Raji (cell line): Measurements from ENCODE around the gene LRRC14B.

Experiments used
- POLR2A ChIP-seq: IDR thresholded peaks from 2 replicates; pipeline ENCODE4 v1.6.1; 2011; ENCODE audit warnings: low read depth, low read length, control low read depth; ENCODE audit not compliant: insufficient read depth

The LRRC14B gene

DNA sequence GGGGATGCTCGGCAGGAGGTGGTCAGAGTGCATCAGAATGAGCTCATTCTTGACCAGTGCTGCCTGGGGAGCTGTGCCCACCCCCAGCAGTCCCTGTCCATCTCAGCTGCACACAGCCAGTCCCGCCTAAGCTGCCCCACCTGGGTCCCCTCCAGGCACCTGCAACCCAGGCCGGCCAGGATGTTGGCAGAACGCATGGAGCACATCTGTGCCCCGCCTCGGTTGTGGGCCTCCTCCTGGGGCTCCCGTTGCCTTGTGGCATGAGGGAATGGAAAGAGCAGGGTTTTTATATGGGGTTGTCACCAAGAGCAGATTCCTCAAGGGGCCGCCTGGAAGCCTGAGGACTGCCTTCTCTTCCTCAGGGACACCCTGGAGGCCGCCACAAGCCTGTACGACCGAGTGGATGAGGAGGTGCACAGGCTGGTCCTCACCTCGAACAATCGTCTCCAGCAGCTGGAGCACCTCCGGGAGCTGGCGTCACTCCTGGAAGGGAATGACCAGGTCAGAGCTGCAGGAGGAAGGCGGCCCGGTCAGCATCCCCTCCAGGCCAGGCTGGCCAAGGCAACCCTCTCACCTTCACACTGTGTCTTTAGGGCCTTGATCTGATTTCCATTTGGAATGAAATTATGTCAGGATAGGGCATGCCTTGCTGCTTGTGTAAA, 34.8 kb upstream of the LRRC14B start:
- no peak for TF ChIP-seq POLR2A

DNA sequence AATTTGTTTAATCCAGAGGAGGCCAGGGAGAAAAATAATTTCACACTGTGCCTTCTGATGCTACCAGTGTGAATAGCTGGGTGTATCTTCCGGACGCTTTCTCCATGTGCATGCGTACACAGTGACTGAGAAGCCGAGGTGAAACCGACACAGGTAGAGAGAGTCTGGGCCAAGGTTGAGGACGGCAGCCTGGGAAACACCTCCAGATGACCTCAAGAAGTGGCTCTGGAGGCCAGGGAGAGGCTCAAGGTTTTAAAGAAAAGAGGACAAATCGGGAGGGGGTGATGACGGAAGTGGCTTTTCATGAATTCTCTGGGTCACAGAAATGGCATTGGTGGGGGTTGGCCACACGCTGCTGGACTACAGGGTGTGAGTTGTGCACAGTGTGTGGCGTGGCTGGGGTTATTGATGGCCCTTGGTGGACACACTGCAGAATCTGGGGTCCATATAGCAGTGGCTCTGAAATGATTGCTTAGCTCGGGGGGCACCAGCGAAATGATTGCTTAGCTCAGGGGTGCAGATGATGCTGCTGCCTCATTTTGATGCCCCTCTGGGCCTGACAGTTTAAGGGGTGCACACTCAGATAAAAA, 34.1 kb upstream of the LRRC14B start:
- TF ChIP-seq POLR2A = no peak

DNA sequence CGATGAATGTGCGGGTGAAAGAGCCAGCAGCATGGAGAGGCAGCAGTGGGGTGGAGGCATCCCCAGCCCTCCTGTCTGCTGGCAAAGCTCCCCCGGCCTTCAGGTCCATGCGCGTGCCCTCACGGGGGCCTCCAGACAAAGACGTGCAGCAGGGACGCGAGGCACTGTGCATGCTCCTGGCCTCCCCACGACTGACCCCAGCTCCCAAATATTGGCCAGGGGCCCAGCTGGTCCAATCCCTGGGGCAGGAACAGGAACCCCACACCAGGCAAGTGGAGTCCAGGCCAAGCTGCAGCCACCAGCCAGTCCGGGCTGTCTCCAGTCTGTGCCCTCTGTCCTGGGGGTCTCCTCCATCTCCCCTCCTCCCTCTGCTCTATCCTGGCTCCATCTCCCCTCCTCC, 33.5 kb upstream of the LRRC14B start:
- TF ChIP-seq POLR2A = no peak

DNA sequence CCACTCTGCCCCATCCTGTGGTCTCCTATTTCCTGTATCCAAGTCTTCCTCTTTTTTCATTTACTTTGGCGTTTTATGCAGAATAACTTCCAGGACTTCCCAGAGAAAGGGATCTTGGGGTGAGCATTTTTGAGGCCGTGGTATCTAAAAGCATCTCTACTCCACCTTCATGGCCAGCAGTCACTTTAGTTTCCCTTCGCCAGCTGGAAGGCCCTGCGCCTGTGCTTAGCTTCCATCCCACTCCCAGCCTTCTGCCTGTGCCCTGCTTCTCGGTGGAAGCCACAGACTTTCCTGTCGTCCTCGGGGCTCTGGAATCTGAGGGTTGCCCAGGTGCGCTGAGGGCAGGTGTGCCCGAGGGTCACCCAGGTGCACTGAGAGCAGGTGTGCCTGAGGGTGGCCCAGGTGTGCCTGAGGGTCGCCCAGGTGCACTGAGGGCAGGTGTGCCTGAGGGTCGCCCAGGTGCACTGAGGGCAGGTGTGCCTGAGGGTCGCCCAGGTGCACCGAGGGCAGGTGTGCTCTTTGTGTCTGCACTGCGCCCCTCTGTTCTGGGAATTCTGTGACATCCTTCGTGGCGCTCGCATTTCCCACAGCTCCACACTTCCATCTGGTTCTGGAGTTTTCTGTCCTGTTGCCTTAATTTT, 32.4 kb upstream of the LRRC14B start:
- TF ChIP-seq POLR2A = no peak

DNA sequence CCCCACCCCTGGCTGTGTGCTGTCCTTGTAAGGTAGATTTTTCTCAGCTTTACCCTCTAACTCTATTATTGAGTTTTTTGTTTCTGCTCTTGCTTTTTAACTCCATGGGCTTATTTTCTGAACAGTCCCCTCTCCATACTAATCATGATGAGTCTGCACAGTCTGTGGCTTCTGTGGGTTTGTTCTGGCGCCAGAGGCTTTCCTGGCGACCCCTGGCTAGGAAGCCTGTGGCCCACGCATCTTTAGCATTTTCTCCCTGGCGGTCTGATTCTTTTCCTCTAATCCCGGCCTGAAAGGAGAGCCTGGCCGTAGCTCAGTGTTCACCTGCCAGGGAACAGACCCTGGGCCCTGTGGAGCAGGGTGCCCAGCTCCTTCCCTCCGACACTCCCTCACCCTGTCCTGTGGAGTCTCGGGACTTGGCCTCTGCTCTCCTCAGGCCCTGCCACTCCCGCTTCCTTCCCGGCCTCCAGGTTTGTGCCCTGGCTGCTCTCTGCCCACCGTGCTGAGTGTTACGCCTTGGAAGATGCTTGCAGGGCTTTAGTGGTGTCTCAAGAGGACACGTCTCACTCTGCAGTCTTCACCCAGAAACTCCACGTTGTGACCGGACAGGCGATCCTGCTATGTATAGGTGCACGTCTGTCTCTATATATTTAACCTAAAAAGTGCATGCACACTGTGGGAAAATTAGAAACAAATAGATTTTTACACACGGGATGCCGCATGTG, 31.7 kb upstream of the LRRC14B start:
- no peak for TF ChIP-seq POLR2A

DNA sequence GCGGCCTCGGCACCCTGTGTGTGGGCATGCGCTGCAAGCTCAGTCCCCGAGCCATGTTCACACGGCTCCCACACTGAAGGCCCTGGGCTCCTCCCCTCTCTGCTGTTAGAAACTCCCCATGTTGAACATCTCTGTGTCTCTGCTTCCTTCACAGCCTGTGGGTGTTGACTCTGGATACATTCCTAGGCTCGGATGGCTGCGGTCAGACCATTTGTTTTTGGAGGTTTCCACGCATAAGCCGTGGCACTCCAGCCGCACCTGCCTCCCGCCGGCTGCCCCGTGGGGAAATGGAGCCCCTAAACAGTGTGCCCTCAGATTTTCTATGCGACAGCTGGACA, 31.2 kb upstream of the LRRC14B start:
- TF ChIP-seq POLR2A = no peak

DNA sequence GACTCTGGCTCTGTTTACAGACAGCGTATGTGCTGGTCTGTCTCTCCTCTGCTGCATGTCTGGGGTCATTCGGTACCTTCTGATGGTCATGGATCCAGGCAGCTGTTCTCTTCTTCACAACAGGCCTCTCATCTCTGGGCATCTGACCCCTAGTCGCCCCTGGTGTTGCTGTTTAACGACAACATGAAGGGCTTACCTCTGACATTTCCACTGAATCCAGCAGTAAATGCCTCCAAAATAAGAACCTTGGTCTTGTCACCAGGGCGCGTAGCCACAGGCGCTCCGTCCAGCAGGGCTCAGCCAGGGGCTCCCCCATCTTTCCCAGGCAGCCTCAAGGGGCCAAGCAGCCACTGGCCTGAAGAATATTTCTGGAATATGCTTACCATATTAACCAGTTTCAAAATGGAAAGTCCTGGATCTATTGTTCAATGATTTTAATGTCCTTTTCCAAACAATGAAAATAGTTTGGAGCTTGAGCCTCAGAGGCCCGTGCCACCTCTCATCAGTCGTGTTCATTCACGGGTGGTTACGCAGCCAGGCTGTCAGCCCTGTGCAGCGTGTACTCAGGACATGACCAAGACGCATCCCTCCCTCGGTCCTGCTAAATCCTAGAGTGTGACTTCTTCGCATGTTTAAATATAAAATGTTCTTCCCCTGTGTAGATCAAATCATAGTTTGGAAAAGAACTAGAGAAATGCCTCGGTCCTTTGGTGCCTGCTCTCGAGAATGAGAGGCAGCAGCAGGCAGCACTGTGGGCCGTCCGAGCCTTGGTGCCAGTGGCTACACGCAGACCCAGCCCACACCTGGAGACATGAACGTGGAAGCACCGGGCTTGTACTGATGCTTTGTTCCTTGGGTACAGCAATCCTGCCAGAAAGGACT, 30.1 kb upstream of the LRRC14B start:
- no peak for TF ChIP-seq POLR2A

DNA sequence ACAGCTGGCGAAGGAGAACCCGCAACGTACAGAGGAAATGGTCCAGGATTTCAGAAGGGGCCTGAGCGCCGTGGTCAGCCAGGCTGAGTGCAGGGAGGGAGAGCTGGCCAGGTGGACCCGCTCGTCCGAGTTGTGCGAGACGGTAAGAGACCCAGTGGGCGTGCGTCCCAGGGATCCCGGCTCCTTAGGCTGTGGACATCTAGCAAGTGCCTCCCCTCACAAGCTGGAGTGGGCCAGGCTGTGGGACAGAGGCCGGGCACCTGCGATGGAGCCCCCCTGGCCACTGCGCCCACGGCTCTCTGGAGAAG, 29.5 kb upstream of the LRRC14B start:
- TF ChIP-seq POLR2A = no peak

DNA sequence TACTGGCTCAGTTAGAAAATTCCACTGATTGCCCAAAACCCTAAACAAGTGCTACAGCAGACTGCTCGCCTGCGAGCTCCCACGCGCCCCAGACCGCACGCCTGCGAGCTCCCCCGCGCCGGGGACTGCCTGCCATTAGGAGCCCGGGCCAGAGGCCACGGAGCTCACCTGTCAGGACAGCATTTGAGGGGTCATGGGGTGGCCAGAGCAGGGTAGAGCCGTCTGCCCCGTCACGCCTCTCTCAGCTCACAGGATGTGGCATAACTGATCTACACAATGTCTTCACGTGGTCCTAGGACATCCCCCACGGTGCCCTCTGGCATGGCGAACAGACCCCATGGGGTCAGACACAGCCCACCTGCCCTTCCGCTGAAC, 29.1 kb upstream of the LRRC14B start:
- TF ChIP-seq POLR2A = no peak

DNA sequence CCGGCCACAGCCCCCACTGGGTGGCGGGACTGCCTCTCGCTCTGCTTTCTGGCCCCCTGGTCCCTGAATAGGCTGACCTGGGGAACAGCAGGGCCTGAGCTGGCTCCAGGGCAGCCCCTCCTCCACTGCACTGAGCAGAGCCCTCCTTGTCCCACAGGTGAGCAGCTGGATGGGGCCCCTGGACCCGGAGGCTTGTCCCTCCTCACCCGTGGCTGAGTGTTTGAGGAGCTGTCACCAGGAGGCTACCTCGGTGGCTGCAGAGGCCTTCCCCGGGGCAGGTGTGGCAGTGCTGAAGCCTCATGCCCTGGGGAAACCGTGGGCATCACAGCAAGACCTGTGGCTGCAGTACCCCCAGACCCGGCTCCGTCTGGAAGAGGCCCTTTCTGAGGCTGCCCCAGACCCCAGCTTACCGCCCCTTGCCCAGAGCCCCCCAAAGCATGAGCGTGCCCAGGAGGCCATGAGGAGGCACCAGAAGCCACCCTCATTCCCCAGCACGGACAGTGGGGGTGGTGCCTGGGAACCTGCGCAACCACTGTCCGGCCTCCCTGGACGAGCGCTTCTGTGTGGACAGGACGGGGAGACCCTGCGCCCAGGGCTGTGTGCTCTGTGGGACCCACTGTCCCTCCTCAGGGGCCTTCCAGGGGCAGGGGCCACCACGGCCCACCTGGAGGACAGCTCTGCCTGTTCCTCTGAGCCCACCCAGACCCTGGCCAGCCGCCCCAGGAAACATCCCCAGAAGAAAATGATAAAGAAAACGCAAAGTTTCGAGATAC, 28.5 kb upstream of the LRRC14B start:
- no peak for TF ChIP-seq POLR2A

DNA sequence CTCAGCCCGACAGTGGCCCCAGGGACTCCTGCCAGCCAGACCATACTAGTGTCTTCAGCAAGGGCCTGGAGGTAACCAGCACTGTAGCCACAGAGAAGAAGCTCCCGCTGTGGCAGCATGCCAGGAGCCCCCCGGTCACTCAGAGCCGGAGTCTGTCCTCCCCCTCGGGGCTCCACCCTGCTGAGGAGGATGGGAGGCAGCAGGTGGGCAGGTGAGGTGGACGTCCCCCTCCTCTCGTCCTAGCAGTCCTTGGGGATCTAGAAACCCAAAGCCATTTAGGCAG, 28.0 kb upstream of the LRRC14B start:
- TF ChIP-seq POLR2A = no peak

DNA sequence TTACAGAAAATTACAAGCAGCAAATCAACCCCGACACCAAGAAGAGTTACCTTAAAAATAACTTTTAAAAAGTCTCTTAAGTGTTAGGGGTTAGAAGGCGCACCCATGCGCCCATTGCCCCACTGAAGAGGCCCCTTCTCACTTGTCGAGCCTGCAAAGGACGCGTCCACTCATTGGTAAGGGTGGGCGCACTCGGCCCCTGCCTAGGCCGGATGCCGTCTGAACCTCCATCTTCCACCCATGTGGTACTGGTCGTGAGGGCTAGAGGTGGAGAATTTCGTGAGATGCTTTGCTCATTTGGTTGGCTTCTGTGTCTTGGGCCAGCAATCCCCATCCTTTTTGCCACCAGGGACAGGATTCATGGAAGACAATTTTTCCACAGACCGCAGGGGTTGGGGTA, 27.5 kb upstream of the LRRC14B start:
- no peak for TF ChIP-seq POLR2A

DNA sequence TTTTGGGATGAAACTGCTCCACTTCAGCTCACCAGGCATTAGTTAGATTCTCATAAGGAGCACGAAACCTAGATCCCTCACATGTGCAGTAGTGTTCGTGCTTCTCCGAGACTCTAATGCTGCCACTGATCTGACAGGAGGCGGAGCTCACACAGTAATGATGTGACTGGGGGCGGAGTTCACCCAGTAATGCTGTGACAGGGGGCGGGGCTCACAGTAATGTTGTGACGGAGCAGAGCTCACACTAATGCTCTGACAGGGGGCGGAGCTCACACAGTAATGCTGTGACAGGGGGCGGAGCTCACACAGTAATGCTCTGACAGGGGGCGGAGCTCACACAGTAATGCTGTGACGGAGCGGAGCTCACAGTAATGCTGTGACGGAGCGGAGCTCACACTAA, 27.1 kb upstream of the LRRC14B start:
- TF ChIP-seq POLR2A = no peak

DNA sequence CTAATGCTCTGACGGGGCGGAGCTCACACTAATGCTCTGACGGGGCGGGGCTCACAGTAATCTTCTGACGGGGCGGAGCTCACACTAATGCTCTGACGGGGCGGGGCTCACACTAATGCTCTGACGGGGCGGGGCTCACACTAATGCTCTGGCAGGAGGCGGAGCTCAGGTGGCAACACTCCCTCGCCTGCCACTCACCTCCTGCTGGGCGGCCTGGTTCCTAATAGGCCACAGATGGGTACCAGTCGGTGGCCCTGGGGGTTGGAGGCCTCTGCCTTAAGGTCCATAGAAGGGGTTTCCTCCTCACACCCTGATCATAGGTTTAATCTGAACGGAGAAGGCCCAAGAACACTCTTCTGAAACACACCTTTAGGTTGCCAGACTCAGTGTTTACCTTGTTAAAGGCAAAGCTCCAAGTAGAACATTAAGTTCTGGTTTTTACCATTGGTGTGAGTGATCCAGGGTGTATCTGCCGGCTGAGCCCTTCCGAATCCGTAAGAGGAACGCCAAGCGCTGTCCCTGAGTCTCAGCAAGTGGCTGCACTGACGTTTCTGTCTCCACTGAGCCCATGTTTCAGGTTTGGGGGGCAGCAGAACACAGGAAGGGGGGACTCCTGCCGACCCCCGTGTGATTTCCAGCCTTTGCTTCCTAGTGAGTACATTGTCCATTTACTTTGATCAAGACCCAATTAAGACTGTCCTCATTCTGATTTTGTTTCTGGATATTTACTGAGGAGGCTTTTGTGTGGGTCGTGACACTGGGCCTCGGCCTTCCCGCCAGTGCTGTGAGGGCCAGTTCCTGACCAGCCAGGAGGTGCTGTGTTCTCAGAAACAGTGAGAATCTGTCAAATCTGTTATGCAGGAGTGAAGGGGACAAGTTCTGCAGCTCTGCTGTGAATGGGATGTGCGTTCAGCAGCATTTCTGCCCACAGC, 24.6 kb upstream of the LRRC14B start:
- no peak for TF ChIP-seq POLR2A

DNA sequence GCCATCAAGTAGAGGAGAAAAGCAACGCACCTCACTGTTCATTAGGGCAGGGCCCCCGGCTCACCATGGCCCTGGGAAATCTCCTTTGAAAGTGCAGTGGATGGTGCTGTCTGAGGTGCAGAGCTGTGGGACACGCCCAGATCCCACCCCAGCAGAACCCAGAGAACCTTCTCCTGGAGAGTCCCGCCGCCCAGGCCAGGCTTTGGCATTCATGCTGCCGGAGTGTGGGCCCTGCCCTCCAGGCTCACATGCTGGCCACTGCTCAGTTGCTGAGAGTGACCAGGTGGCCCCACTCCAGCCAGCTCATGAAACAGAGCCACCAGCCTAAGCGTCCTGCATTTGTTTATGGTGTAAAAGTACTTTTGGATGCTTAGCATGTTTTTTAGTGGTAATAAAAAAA, 23.8 kb upstream of the LRRC14B start:
- no peak for TF ChIP-seq POLR2A
